ENCODE results near the gene SRP9.
"Not testable (repeated sequence)": the region's sequence is repeated elsewhere in the genome, so short reads cannot be mapped to it uniquely, and the experiment has no call there.

GRCh38 chr1:225810579-225811538 is 33.2 kb downstream of the SRP9 start:
- TF ChIP-seq CTCF (IDR thresholded peaks at IDR 0.05 in 8 of 11, conservative IDR thresholded peaks at IDR 0.05 in 3 of 11); POLR2A (IDR thresholded peaks at IDR 0.05): not testable (repeated sequence)
- peak in 1 of 3 donors; percentile 33 for TF ChIP-seq POLR2AphosphoS5 (IDR thresholded peaks at IDR 0.05)

Measured in spleen (tissue), 7 donors.